K562 (cell line): ENCODE results near the gene DNAJC11. TPM values are rescaled to one million over a fixed set of nuclear protein-coding genes. Genes with fewer than 3 reads are reported as not detected.

ENCODE experiments used
- AFF4 ChIP-seq: sonication (generic); formaldehyde crosslinking; IDR thresholded peaks from 2 replicates; pipeline ENCODE4 v1.8.0; 2023; ENCODE audit warnings: mild to moderate bottlenecking, missing genetic modification reagents
- BACH1 ChIP-seq: fragments of 200-800 bp; sonication (Bioruptor generic); IDR thresholded peaks from 2 replicates; pipeline ENCODE4 v1.6.1; 2016; ENCODE audit warnings: missing genetic modification characterization, missing compliant biosample characterization
- HNRNPLL ChIP-seq: fragments of 200-400 bp; formaldehyde crosslinking; IDR thresholded peaks from 2 replicates; pipeline ENCODE4 v1.6.1; 2017; ENCODE audit warnings: low read length, low read depth, mild to moderate bottlenecking; ENCODE audit not compliant: poor library complexity, severe bottlenecking
- KDM1A ChIP-seq, 2 experiments: fragments of 450-650 bp; IDR thresholded peaks; 2 replicates each; pipeline ENCODE4 v1.6.1; 2016; ENCODE audit warnings: mild to moderate bottlenecking in 2 of 2
- KLF6 ChIP-seq: fragments of 250-450 bp; sonication (Bioruptor Pico); IDR thresholded peaks from 2 replicates; pipeline ENCODE4 v1.4.0; 2020; ENCODE audit warnings: mild to moderate bottlenecking, moderate library complexity, borderline replicate concordance
- MAX ChIP-seq: sonication (generic); formaldehyde crosslinking; IDR thresholded peaks from 2 replicates; pipeline ENCODE4 v1.9.0; 2022; ENCODE audit warnings: mild to moderate bottlenecking, missing genetic modification reagents
- MYC ChIP-seq, 2 experiments: fragments of 250-450 bp in 1 of 2; sonication (Bioruptor Pico) in 1 of 2; IDR thresholded peaks; 2 replicates each; pipeline versions ENCODE4 v1.5.1 to v1.6.1; 2012 to 2021; ENCODE audit warnings: low read depth in 2 of 2, borderline replicate concordance in 1 of 2, improper control_type of control experiment in 1 of 2, low read length in 1 of 2, mild to moderate bottlenecking in 1 of 2, moderate library complexity in 1 of 2
- NFYB ChIP-seq: IDR thresholded peaks from 2 replicates; pipeline ENCODE4 v1.6.1; 2011; ENCODE audit warnings: mild to moderate bottlenecking, moderate library complexity; ENCODE audit not compliant: insufficient read length; ENCODE audit errors: extremely low read depth
- PTTG1 ChIP-seq: fragments of 450-650 bp; IDR thresholded peaks from 2 replicates; pipeline ENCODE4 v1.6.1; 2016; ENCODE audit warnings: low read depth, mild to moderate bottlenecking, missing genetic modification characterization, missing compliant biosample characterization
- SFPQ ChIP-seq: fragments of 200-400 bp; formaldehyde crosslinking; IDR thresholded peaks from 2 replicates; pipeline ENCODE4 v1.6.1; 2017; ENCODE audit warnings: mild to moderate bottlenecking, low read depth, low read length, moderate library complexity
- TEAD2 ChIP-seq: fragments of 450-650 bp; IDR thresholded peaks from 2 replicates; pipeline ENCODE4 v1.6.1; 2016; ENCODE audit warnings: missing genetic modification characterization, control low read depth, missing compliant biosample characterization
- ZFPM2 ChIP-seq: fragments of 250-450 bp; sonication (Bioruptor Pico); IDR thresholded peaks from 2 replicates; pipeline ENCODE4 v1.5.1; 2022; ENCODE audit warnings: mild to moderate bottlenecking
- ZNF197 ChIP-seq: fragments of 200-800 bp; sonication (Bioruptor generic); IDR thresholded peaks from 2 replicates; pipeline ENCODE4 v1.6.1; 2016; ENCODE audit warnings: low read depth, missing genetic modification characterization, missing compliant biosample characterization
- ZNF277 ChIP-seq: fragments of 250-450 bp; sonication (Bioruptor Pico); IDR thresholded peaks from 2 replicates; pipeline ENCODE4 v1.8.0; 2022; ENCODE audit warnings: inconsistent platforms, mild to moderate bottlenecking, moderate library complexity, borderline replicate concordance
- polyA plus RNA-seq, 8 experiments: library from polyadenylated mRNA; depleted of rRNA in 4 of 8; stranded (reverse) in 5 of 8; unstranded in 3 of 8; fragments of >200 nt; fragmentation: Nextera tagmentation in 2 of 8; fragmentation: Illumina TruSeq in 1 of 8; extraction: Ambion mirVana in 2 of 8; extraction: Trizol in 1 of 8; gene quantifications; 2 replicates each; pipeline versions ENCODE4 v1.2.1 to v1.2.3, GENCODE V29; 2011 to 2014; ENCODE audit warnings: inconsistent platforms in 1 of 8, missing spikeins in 1 of 8
- total RNA-seq, 7 experiments: library from RNA; depleted of rRNA in 6 of 7; stranded (reverse); fragments of >200 nt in 6 of 7; fragmentation: Illumina TruSeq in 2 of 7; extraction: Trizol in 2 of 7; gene quantifications; 2 replicates each; pipeline versions ENCODE4 v1.2.1 to v1.2.3, GENCODE V29; 2011 to 2021; ENCODE audit warnings: low replicate concordance in 1 of 7
- TF ChIP-seq, protein P1 (sequence below): fragments of 450-650 bp; IDR thresholded peaks from 2 replicates; pipeline ENCODE4 v1.6.1; 2016
- TF ChIP-seq, protein P2 (sequence below): sonication (generic); formaldehyde crosslinking; IDR thresholded peaks from 2 replicates; pipeline ENCODE4 v1.8.1; 2022; ENCODE audit warnings: missing genetic modification reagents

DNAJC11 gene
- total and polyA plus RNA-seq, 9 of the 15 experiments (the other 6 are each of a cell fraction or from before 2014, with no cell fraction given), result 14.1 to 123 (median 76.6) TPM

DNA sequence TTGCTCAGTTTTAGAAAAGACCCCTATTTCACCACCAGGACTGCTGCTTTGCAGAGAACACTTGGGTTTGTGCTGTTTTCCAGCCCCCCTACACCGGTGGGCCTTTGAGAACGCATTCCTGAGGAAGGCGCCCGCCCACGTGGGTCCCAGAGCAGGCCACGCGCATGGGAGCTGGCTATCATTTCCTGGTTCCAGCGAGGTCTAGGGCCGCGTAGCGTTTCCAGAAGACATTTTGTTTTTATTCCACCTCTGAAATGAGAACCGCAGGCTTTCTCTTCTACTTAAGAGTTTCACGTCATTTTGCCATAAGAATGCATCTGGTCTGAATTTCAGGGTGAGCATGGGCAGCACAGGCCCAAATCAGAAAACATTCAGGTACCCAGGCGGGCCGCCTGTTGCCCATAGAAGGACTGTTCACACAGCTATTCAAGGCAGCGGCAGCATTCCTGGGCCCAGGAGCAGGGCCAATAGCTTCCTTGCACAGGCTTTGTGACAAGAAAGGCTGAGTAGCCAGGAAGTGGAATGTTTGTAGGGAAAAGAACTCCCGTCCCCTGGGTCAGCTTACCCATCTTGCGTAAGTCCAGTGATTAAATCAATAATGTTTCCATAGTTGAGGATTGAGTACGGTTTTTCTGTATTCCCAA, 97.6 kb downstream of the DNAJC11 start (continued):
- TF ChIP-seq AFF4 (CRISPR knock-in tag), result no peak
- TF ChIP-seq HNRNPLL, result no peak
- no peak for TF ChIP-seq ZFPM2 (CRISPR knock-in tag)
- TF ChIP-seq NFYB, result no peak
- TF ChIP-seq SFPQ, result no peak
- TF ChIP-seq, protein P1, sequence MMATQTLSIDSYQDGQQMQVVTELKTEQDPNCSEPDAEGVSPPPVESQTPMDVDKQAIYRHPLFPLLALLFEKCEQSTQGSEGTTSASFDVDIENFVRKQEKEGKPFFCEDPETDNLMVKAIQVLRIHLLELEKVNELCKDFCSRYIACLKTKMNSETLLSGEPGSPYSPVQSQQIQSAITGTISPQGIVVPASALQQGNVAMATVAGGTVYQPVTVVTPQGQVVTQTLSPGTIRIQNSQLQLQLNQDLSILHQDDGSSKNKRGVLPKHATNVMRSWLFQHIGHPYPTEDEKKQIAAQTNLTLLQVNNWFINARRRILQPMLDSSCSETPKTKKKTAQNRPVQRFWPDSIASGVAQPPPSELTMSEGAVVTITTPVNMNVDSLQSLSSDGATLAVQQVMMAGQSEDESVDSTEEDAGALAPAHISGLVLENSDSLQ, result no peak
- TF ChIP-seq BACH1 (tag), result peak; percentile 63; the same call in 1 of the 2 replicates
- TF ChIP-seq ZNF197 (CRISPR knock-in tag), result peak; percentile 80; the same call in 1 of the 2 replicates
- TF ChIP-seq TEAD2 (tag), result peak; percentile 48
- peak; percentile 100 for TF ChIP-seq MYC (IDR thresholded peaks at IDR 0.05; ENCODE audit: low read depth, low read length)
- peak; percentile 99 for TF ChIP-seq MYC (CRISPR knock-in tag; IDR thresholded peaks at IDR 0.05; ENCODE audit: borderline replicate concordance, low read depth)
- no peak for TF ChIP-seq KLF6 (CRISPR knock-in tag)
- TF ChIP-seq KDM1A (IDR thresholded peaks at IDR 0.05), result no peak
- no peak; the same call in 1 of the 2 replicates for TF ChIP-seq PTTG1
- TF ChIP-seq MAX (CRISPR knock-in tag), result peak; percentile 96
- no peak for TF ChIP-seq ZNF277 (CRISPR knock-in tag)
- TF ChIP-seq, protein P2, sequence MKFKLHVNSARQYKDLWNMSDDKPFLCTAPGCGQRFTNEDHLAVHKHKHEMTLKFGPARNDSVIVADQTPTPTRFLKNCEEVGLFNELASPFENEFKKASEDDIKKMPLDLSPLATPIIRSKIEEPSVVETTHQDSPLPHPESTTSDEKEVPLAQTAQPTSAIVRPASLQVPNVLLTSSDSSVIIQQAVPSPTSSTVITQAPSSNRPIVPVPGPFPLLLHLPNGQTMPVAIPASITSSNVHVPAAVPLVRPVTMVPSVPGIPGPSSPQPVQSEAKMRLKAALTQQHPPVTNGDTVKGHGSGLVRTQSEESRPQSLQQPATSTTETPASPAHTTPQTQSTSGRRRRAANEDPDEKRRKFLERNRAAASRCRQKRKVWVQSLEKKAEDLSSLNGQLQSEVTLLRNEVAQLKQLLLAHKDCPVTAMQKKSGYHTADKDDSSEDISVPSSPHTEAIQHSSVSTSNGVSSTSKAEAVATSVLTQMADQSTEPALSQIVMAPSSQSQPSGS (CRISPR knock-in tag), result no peak
